Pancreas (tissue), 10 donors: ENCODE data around the gene ARL8B. TPM values are rescaled to one million over a fixed set of nuclear protein-coding genes. Genes with fewer than 3 reads are reported as not detected.
"Not testable (repeated sequence)": the region's sequence is repeated elsewhere in the genome, so short reads cannot be mapped to it uniquely, and the experiment has no call there.

Experiments used
- ATAC-seq, 4 donors: fragments of 200-7000 bp; cut with Tn5 transposase; one replicate each; pipeline versions ENCODE4 v1.8.0 to v1.9.1; 2020; ENCODE audit warnings: mild to moderate bottlenecking in 4 of 4, moderate library complexity in 4 of 4
- DNase-seq, 6 donors: peaks; one replicate each; pipeline ENCODE4 v3.0.0-alpha.2; 2020
- FAIRE-seq: peaks from 2 replicates; lab custom pipeline; 2012; peaks lifted over from hg19 to GRCh38; lab: Jason Lieb, UNC
- H3K27ac ChIP-seq, 4 donors: fragments of 200-600 bp; sonication (generic); 1 replicate in 3 of 4; 2 replicates in 1 of 4; pipeline versions ENCODE4 v1.5.0 to v1.8.0; 2020
- H3K27me3 ChIP-seq, 4 donors: fragments of 200-600 bp; one replicate each; pipeline ENCODE4 v1.8.0; 2021
- H3K36me3 ChIP-seq, 3 donors: fragments of 200-600 bp; sonication (generic) in 1 of 3; one replicate each; pipeline versions ENCODE4 v1.5.0 to v1.8.0; 2020 to 2021
- H3K4me1 ChIP-seq, 3 donors: fragments of 200-600 bp; one replicate each; pipeline ENCODE4 v1.8.0; 2021
- H3K4me3 ChIP-seq, 4 donors: fragments of 200-600 bp; sonication (generic) in 2 of 4; one replicate each; pipeline versions ENCODE4 v1.5.0 to v1.8.0; 2020 to 2021
- H3K9me3 ChIP-seq, 4 donors: fragments of 200-600 bp; one replicate each; pipeline ENCODE4 v1.8.0; 2021
- CTCF ChIP-seq, 4 donors: fragments of 200-600 bp; sonication (generic) in 3 of 4; IDR thresholded peaks; one replicate each; pipeline versions ENCODE4 v1.5.0 to v1.8.0; 2021; ENCODE audit warnings: antibody characterized with exemption in 4 of 4
- WGBS, 2 donors: extraction: QIAGEN DNeasy Blood & Tissue Kit; methylation state at CpG; one replicate each; pipeline ENCODE4 v1.1.7; 2013; 5-methylcytosine and 5-hydroxymethylcytosine counted together
- intact Hi-C, 3 donors: fragments of 100-400 bp; cut with DNase I; formaldehyde crosslinking; loops; one replicate each; pipeline versions ENCODE4 v1.11.1 to v1.14.2; 2022
- polyA plus RNA-seq, 2 donors: library from polyadenylated mRNA; stranded (reverse); fragments of 200-250 nt; gene quantifications; one replicate each; pipeline ENCODE4 v1.2.3, GENCODE V29; 2013
- total RNA-seq, 6 donors: library from RNA; stranded (reverse); fragmentation: NEBNext Ultra II Directional in 4 of 6; extraction: Animal tissue kit (Norgen Biotek cat#: 25700) in 4 of 6; gene quantifications; one replicate each; pipeline versions ENCODE4 v1.2.1 to v1.2.4, GENCODE V29; 2021 to 2023
- donor health status: healthy with polysubstance abuse.
- donor health status: DM: no; HTN: no; CAD: no; lungs with moderate emphysema.
- donor health status: DM: no; HTN: no; CAD: no.
- donor health status: control.
- donor health status: control.
- donor health status: Bipolar disorder and iron deficiency.
- donor health status: DM: yes; HTN: yes; CAD: no.
- donor health status: DM: no; HTN: no; CAD: no.
- donor health status: DM: no; HTN: no; CAD: no.
- donor health status: DM: yes; HTN: yes; CAD: no.

Gene ARL8B
- total and polyA plus RNA-seq, 8 donors, result 14.6 to 31.9 (median 24.4) TPM

GRCh38 chr3:5140839-5141238, 18.7 kb downstream of the ARL8B start:
- intact Hi-C loops, result no loop called here
- 94 to 96% methylated on average over 6 of the region's 6 CpGs for WGBS, 2 donors
- peaks cover 6 to 38% (median 16%) of the 10 kb centered on the region in 3 donors for H3K4me1 ChIP-seq
- H3K27me3 ChIP-seq, result no peaks in the 10 kb centered on the region
- H3K27ac ChIP-seq, result no peak overlapping the region
- ATAC-seq (no peak), FAIRE-seq (no peak), DNase-seq (no peak)
- no peaks in the 10 kb centered on the region for H3K9me3 ChIP-seq
- no peaks in the 10 kb centered on the region for H3K36me3 ChIP-seq
- TF ChIP-seq CTCF (IDR thresholded peaks at IDR 0.05), result no peak
- no peak overlapping the region for H3K4me3 ChIP-seq

GRCh38 chr3:5141760-5142159, 19.7 kb downstream of the ARL8B start:
- intact Hi-C loops, result no loop called here
- no peak for ATAC-seq
- no peaks in the 10 kb centered on the region for H3K9me3 ChIP-seq
- H3K4me1 ChIP-seq, result peaks cover 6 to 38% (median 16%) of the 10 kb centered on the region in 3 donors
- FAIRE-seq, result no peak
- H3K4me3 ChIP-seq, result no peak overlapping the region
- DNase-seq, result no peak
- no peak for TF ChIP-seq CTCF (IDR thresholded peaks at IDR 0.05)
- H3K36me3 ChIP-seq, result no peaks in the 10 kb centered on the region
- WGBS, 2 donors, result 90 to 93% methylated on average over 4 of the region's 4 CpGs
- H3K27ac ChIP-seq, result no peak overlapping the region
- no peaks in the 10 kb centered on the region for H3K27me3 ChIP-seq

- Histone ChIP-seq H3K27ac (no peak overlapping the region), H3K9me3 (no peaks in the 10 kb centered on the region), H3K27me3 (no peaks in the 10 kb centered on the region), H3K36me3 (no peaks in the 10 kb centered on the region), H3K4me3 (no peak overlapping the region), H3K4me1 (peaks cover 2 to 24% (median 9%) of the 10 kb centered on the region in 3 donors)
- no peak for FAIRE-seq
- intact Hi-C loops, result no loop called here
- TF ChIP-seq CTCF (IDR thresholded peaks at IDR 0.05), result no peak
- no peak for DNase-seq
- ATAC-seq, result no peak
- WGBS, 2 donors, result 98 to 99% methylated on average over 4 of the region's 4 CpGs
These were observed 21.4 kb downstream of the ARL8B start for GRCh38 chr3:5143464-5143863.

GRCh38 chr3:5144316-5144994, 22.4 kb downstream of the ARL8B start:
- no peak for DNase-seq
- intact Hi-C loops, result no loop called here
- no peaks in the 10 kb centered on the region for H3K36me3 ChIP-seq
- H3K27ac ChIP-seq, result no peak overlapping the region
- WGBS, 2 donors, result 59 to 62% methylated on average over 5 of the region's 5 CpGs
- no peak overlapping the region for H3K4me3 ChIP-seq
- H3K4me1 ChIP-seq, result peaks cover 0 to 14% (median 0%) of the 10 kb centered on the region in 3 donors
- no peak for TF ChIP-seq CTCF (IDR thresholded peaks at IDR 0.05)
- ATAC-seq, result peak in 3 of 4 donors; percentile 29 to 52 (median 48)
- H3K9me3 ChIP-seq, result no peaks in the 10 kb centered on the region
- no peak for FAIRE-seq
- H3K27me3 ChIP-seq, result no peaks in the 10 kb centered on the region

GRCh38 chr3:5145120-5145519, 23.0 kb downstream of the ARL8B start:
- no peak overlapping the region for H3K4me3 ChIP-seq
- 87 to 90% methylated on average over 5 of the region's 5 CpGs for WGBS, 2 donors
- no peak for TF ChIP-seq CTCF (IDR thresholded peaks at IDR 0.05)
- no peaks in the 10 kb centered on the region for H3K27me3 ChIP-seq
- FAIRE-seq (no peak), DNase-seq (no peak), ATAC-seq (no peak)
- intact Hi-C loops, result no loop called here
- no peak overlapping the region for H3K27ac ChIP-seq
- no peaks in the 10 kb centered on the region for H3K36me3 ChIP-seq
- no peaks in the 10 kb centered on the region for H3K9me3 ChIP-seq
- H3K4me1 ChIP-seq, result peaks cover 0 to 12% (median 0%) of the 10 kb centered on the region in 3 donors

GRCh38 chr3:5147152-5147551, 25.1 kb downstream of the ARL8B start:
- FAIRE-seq, result not testable (repeated sequence)

More at GRCh38 chr3:5147152-5147551, 25.1 kb downstream of the ARL8B start:
- H3K27me3 ChIP-seq, DNase-seq, H3K4me3 ChIP-seq, intact Hi-C loops, ATAC-seq, H3K9me3 ChIP-seq, H3K27ac ChIP-seq, H3K36me3 ChIP-seq: not testable (repeated sequence)
- 85 to 92% methylated on average over 5 of the region's 5 CpGs for WGBS, 2 donors
- H3K4me1 ChIP-seq, result peaks cover 0 to 12% (median 0%) of the 10 kb centered on the region in 3 donors
